Ishikawa (cell line): ENCODE measurements around the gene DDB1.

ENCODE experiments used
- CEBPB ChIP-seq: IDR thresholded peaks from 2 replicates; pipeline ENCODE4 v1.6.1; 2012
- CREB1 ChIP-seq: IDR thresholded peaks from 2 replicates; pipeline ENCODE4 v1.6.1; 2012; ENCODE audit warnings: low read depth
- EGR1 ChIP-seq: IDR thresholded peaks from 2 replicates; pipeline ENCODE4 v1.6.1; 2012
- EP300 ChIP-seq: IDR thresholded peaks from 2 replicates; pipeline ENCODE4 v1.6.1; 2012; ENCODE audit warnings: borderline replicate concordance
- FOXM1 ChIP-seq: IDR thresholded peaks from 2 replicates; pipeline ENCODE4 v1.6.1; 2012; ENCODE audit warnings: low read depth, borderline replicate concordance
- MAX ChIP-seq: IDR thresholded peaks from 2 replicates; pipeline ENCODE4 v1.6.1; 2012
- NFIC ChIP-seq: IDR thresholded peaks from 2 replicates; pipeline ENCODE4 v1.6.1; 2012
- RAD21 ChIP-seq: IDR thresholded peaks from 2 replicates; pipeline ENCODE4 v1.6.1; 2012; ENCODE audit warnings: low read depth
- REST ChIP-seq: IDR thresholded peaks from 2 replicates; pipeline ENCODE4 v1.6.1; 2012; ENCODE audit warnings: low read depth, mild to moderate bottlenecking
- TAF1 ChIP-seq: IDR thresholded peaks from 2 replicates; pipeline ENCODE4 v1.6.1; 2012; ENCODE audit warnings: low read depth, mild to moderate bottlenecking
- TCF12 ChIP-seq: IDR thresholded peaks from 2 replicates; pipeline ENCODE4 v1.6.1; 2012; ENCODE audit warnings: low read depth
- TEAD4 ChIP-seq: IDR thresholded peaks from 2 replicates; pipeline ENCODE4 v1.6.1; 2012
- USF1 ChIP-seq: IDR thresholded peaks from 2 replicates; pipeline ENCODE4 v1.6.1; 2012
- YY1 ChIP-seq: IDR thresholded peaks from 2 replicates; pipeline ENCODE4 v1.6.1; 2012; ENCODE audit warnings: low read depth
- ZBTB7A ChIP-seq: IDR thresholded peaks from 2 replicates; pipeline ENCODE4 v1.6.1; 2012; ENCODE audit warnings: low read depth

DDB1 gene

GRCh38 chr11:61331651-61332050 lies 1.3 kb downstream of the DDB1 start:
- no peak for TF ChIP-seq EGR1

- TF ChIP-seq ZBTB7A (no peak), CREB1 (no peak), CEBPB (no peak)
These were observed 3.0 kb downstream of the DDB1 start for GRCh38 chr11:61329871-61330270.

GRCh38 chr11:61328351-61328750 lies 4.6 kb downstream of the DDB1 start:
- TF ChIP-seq MAX, result no peak
- no peak for TF ChIP-seq USF1

GRCh38 chr11:61327669-61328071 lies 5.2 kb downstream of the DDB1 start:
- TF ChIP-seq RAD21, result no peak
- TF ChIP-seq CEBPB, result no peak
- no peak for TF ChIP-seq YY1
- TF ChIP-seq EGR1, result no peak
- TF ChIP-seq TCF12, result no peak
- no peak for TF ChIP-seq TEAD4
- no peak for TF ChIP-seq ZBTB7A

- no peak for TF ChIP-seq CREB1
- no peak for TF ChIP-seq CEBPB
- no peak for TF ChIP-seq EP300
- no peak for TF ChIP-seq EGR1
- no peak for TF ChIP-seq TCF12
- TF ChIP-seq REST, result no peak
- TF ChIP-seq ZBTB7A, result no peak
- TF ChIP-seq TAF1, result no peak
- no peak for TF ChIP-seq USF1
- no peak for TF ChIP-seq YY1
- no peak for TF ChIP-seq MAX
- TF ChIP-seq TEAD4, result no peak
- no peak for TF ChIP-seq NFIC
- TF ChIP-seq FOXM1, result no peak
- TF ChIP-seq RAD21, result no peak
These were observed 7.1 kb downstream of the DDB1 start for GRCh38 chr11:61325649-61326414.

- TF ChIP-seq REST, result no peak
- TF ChIP-seq CREB1, result no peak
- no peak for TF ChIP-seq TCF12
- no peak for TF ChIP-seq FOXM1
- TF ChIP-seq NFIC, result no peak
- no peak for TF ChIP-seq RAD21
- TF ChIP-seq USF1, result no peak
- no peak for TF ChIP-seq YY1
- no peak for TF ChIP-seq EP300
- no peak for TF ChIP-seq TAF1
- no peak for TF ChIP-seq EGR1
- no peak for TF ChIP-seq TEAD4
- no peak for TF ChIP-seq CEBPB
- no peak for TF ChIP-seq ZBTB7A
- no peak for TF ChIP-seq MAX
These were observed 17.6 kb downstream of the DDB1 start for GRCh38 chr11:61315260-61315659.
